Effector memory CD4-positive, alpha-beta T cell (primary cell): Measurements from ENCODE around the gene RHOF.
"Not testable (repeated sequence)": the region's sequence is repeated elsewhere in the genome, so short reads cannot be mapped to it uniquely, and the experiment has no call there.

ENCODE experiments used
- DNase-seq, 3 donors: peaks; one replicate each; pipeline ENCODE4 v3.0.0-alpha.2; 2020
- H3K27ac ChIP-seq: 2 replicates; pipeline ENCODE4 v1.7.0; 2013; ENCODE audit warnings: mild to moderate bottlenecking, low read length, moderate library complexity; ENCODE audit not compliant: insufficient read depth, poor library complexity, severe bottlenecking
- H3K27me3 ChIP-seq: replicated peaks from 2 replicates; pipeline ENCODE4 v1.7.0; 2013; ENCODE audit warnings: mild to moderate bottlenecking, low read length; ENCODE audit not compliant: insufficient read depth, control insufficient read depth, poor library complexity, severe bottlenecking
- H3K36me3 ChIP-seq: 2 replicates; pipeline ENCODE4 v1.7.0; 2013; ENCODE audit warnings: mild to moderate bottlenecking, low read length, moderate library complexity; ENCODE audit not compliant: control insufficient read depth, insufficient read depth
- H3K4me1 ChIP-seq: 2 replicates; pipeline ENCODE4 v1.7.0; 2013; ENCODE audit warnings: low read length, mild to moderate bottlenecking; ENCODE audit not compliant: control insufficient read depth, insufficient read depth, poor library complexity, severe bottlenecking
- H3K4me3 ChIP-seq: 2 replicates; pipeline ENCODE4 v1.7.0; 2013; ENCODE audit warnings: low read length, low read depth, mild to moderate bottlenecking; ENCODE audit not compliant: insufficient read depth, poor library complexity, severe bottlenecking
- H3K9me3 ChIP-seq: 2 replicates; pipeline ENCODE4 v1.7.0; 2013; ENCODE audit warnings: mild to moderate bottlenecking, low read length, moderate library complexity; ENCODE audit not compliant: control insufficient read depth

The RHOF gene

GRCh38 chr12:121791671-121792551, 1.6 kb downstream of the RHOF start:
- H3K36me3 ChIP-seq, result peaks cover 3% of the 10 kb centered on the region
- no peaks in the 10 kb centered on the region for H3K27me3 ChIP-seq
- peaks cover 67% of the 10 kb centered on the region for H3K4me1 ChIP-seq
- peak in 2 of 3 donors; percentile 59 to 64 for DNase-seq
- H3K9me3 ChIP-seq, result no peaks in the 10 kb centered on the region
- H3K4me3 ChIP-seq, result peak overlapping the region; percentile 86
- peak overlapping the region; percentile 99 for H3K27ac ChIP-seq

GRCh38 chr12:121790785-121791184, 2.7 kb downstream of the RHOF start:
- H3K9me3 ChIP-seq, H3K27me3 ChIP-seq, H3K36me3 ChIP-seq, DNase-seq: not testable (repeated sequence)
- Histone ChIP-seq H3K27ac (peak overlapping the region; percentile 99), H3K4me3 (peak overlapping the region; percentile 35), H3K4me1 (peaks cover 78% of the 10 kb centered on the region)

DNA sequence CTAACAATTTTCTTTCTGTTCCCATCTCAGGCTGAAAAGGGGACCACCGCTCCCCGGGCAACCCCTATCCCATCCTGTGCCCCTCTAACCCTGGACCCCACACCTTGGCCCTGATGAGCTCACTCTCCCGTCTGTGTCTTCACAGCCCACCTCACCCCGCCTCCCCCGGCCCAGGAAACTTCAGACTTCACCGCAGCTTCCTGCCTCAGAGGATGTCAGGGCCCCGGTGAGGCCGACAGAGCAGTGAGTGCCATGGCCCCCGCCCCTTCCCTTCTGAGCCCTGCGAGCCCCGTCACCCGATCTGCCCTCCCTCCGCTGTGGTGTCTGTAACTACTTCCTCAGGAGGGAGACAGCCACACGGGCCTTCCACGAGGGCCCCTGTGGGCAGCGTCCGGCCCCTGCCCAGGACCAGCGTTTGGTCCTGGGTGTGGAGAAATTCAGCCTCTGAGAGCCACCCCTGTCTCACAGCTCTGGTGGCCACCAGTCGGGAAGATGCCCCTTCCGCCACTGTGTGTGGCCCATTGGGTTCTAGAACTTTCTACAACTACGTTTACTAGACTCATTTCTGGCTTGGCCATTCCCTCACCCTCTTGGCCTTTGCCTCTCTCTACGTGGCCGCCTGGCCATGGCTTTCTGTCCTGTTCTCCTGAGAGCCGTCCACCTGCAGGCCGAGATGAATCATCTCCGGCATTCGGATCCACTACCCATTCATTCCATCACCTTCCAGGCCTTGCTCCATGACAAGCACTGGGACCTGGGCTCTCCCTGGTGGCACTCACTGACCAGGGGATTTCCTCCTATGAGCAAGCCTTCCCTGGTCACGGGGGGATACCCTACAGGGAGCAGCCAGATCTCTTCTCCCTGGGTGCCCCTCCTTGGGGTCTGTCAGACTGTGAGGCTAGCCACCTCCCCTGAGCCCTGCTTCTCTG, 3.4 kb downstream of the RHOF start:
- Histone ChIP-seq H3K27me3 (no peaks in the 10 kb centered on the region), H3K9me3 (no peaks in the 10 kb centered on the region), H3K36me3 (no peaks in the 10 kb centered on the region), H3K4me3 (peak overlapping the region; percentile 50), H3K27ac (peak overlapping the region; percentile 99), H3K4me1 (peaks cover 80% of the 10 kb centered on the region)
- peak; percentile 93 to 94 (median 94) for DNase-seq

GRCh38 chr12:121789233-121789781, 4.2 kb downstream of the RHOF start:
- DNase-seq, result no peak
- H3K9me3 ChIP-seq, result no peaks in the 10 kb centered on the region
- peaks cover 80% of the 10 kb centered on the region for H3K4me1 ChIP-seq
- peak overlapping the region; percentile 99 for H3K27ac ChIP-seq
- H3K27me3 ChIP-seq, result no peaks in the 10 kb centered on the region
- H3K4me3 ChIP-seq, result peak overlapping the region; percentile 50
- no peaks in the 10 kb centered on the region for H3K36me3 ChIP-seq

GRCh38 chr12:121788176-121788818, 5.2 kb downstream of the RHOF start:
- H3K4me3 ChIP-seq, result peak overlapping the region; percentile 50
- peaks cover 86% of the 10 kb centered on the region for H3K4me1 ChIP-seq
- no peaks in the 10 kb centered on the region for H3K27me3 ChIP-seq
- H3K36me3 ChIP-seq, result no peaks in the 10 kb centered on the region
- no peaks in the 10 kb centered on the region for H3K9me3 ChIP-seq
- H3K27ac ChIP-seq, result peak overlapping the region; percentile 99
- DNase-seq, result no peak

GRCh38 chr12:121787063-121788025, 6.1 kb downstream of the RHOF start:
- H3K27ac ChIP-seq, result peak overlapping the region; percentile 99
- H3K4me3 ChIP-seq, result peak overlapping the region; percentile 6
- no peaks in the 10 kb centered on the region for H3K9me3 ChIP-seq
- H3K36me3 ChIP-seq, result no peaks in the 10 kb centered on the region
- H3K27me3 ChIP-seq, result no peaks in the 10 kb centered on the region
- H3K4me1 ChIP-seq, result peaks cover 91% of the 10 kb centered on the region
- DNase-seq, result peak in 1 of 3 donors; percentile 56

DNA sequence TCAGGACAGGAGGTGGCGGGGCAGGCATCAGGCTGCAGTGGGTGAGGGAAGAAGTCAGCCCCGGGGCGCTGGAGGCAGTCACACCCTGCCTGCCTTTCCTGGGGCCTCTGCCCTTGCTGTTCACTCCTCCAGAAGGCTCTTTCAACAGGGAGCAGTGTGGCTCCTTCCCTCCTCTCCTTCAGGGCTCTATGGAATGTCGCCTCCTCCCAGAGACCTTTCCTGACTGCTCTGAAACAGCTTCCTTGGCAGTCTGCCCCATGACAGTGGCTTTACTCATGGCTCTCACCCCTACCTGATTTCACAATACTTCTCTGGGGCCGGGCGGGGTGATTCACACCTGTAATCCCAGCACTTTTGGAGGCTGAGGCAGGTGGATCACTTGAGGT, 7.1 kb downstream of the RHOF start:
- H3K9me3 ChIP-seq, result no peaks in the 10 kb centered on the region
- peak overlapping the region; percentile 99 for H3K27ac ChIP-seq
- H3K4me1 ChIP-seq, result peaks cover 91% of the 10 kb centered on the region
- no peaks in the 10 kb centered on the region for H3K27me3 ChIP-seq
- H3K36me3 ChIP-seq, result peaks cover 2% of the 10 kb centered on the region
- no peak overlapping the region for H3K4me3 ChIP-seq
- peak in 1 of 3 donors; percentile 52 for DNase-seq

DNA sequence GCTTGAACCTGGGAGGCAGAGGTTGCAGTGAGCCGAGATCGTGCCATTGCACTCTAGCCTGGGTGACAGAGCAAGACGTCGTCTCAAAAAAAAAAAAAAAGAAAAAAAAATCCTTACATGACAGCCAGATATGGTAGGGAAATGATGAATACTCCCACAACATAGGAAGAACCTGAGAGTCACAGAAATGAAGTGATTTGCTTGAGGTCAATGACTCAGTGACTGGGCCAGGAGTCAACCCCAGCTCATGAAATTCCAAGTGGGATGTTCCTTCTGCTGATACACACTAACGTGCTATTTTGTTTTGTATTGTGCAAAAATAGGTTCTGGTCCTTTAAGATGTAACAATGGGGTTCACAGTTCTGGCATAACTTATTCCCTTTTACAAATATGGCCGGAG, 9.0 kb downstream of the RHOF start:
- peak overlapping the region; percentile 35 for H3K4me3 ChIP-seq
- peaks cover 21% of the 10 kb centered on the region for H3K36me3 ChIP-seq
- peaks cover 79% of the 10 kb centered on the region for H3K4me1 ChIP-seq
- H3K27ac ChIP-seq, result peak overlapping the region; percentile 67
- no peak for DNase-seq
- H3K9me3 ChIP-seq, result no peaks in the 10 kb centered on the region
- no peaks in the 10 kb centered on the region for H3K27me3 ChIP-seq

DNA sequence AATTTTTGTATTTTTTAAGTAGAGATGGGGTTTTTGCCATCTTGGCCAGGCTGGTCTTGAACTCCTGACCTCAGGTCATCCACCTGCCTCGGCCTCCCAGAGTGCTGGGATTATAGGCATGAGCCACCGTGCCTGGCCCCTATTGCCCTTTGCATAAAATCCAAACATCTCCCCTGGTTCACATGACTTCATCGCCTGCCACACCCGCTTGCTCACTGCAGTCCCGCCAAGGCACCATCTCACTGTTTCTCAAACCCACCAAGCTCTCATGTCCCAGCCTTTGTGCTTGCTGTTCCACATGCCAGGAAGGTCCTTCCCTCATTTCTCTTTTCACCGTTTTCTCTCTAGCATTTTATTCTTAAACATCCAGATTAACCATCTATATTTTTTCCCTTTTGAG, 9.7 kb downstream of the RHOF start:
- Histone ChIP-seq H3K27me3 (no peaks in the 10 kb centered on the region), H3K9me3 (no peaks in the 10 kb centered on the region), H3K4me3 (no peak overlapping the region), H3K36me3 (peaks cover 28% of the 10 kb centered on the region), H3K27ac (peak overlapping the region; percentile 67), H3K4me1 (peaks cover 72% of the 10 kb centered on the region)
- DNase-seq, result no peak
